K562 (cell line): ENCODE data around the gene AIF1L. TPM values are rescaled to one million over a fixed set of nuclear protein-coding genes. Genes with fewer than 3 reads are reported as not detected.

Experiments
- ATAC-seq: fragments of 200-7000 bp; cut with Tn5 transposase; 3 replicates; pipeline ENCODE4 v1.9.1; 2020; ENCODE audit warnings: moderate library complexity
- BruUV-seq: library from RNA; stranded (reverse); fragments of 400-500 nt; replicated peaks from 2 replicates; lab custom pipeline; 2021; lab: Mats Ljungman, UMichigan
- CTCF ChIA-PET: fragments of 300-600 bp; formaldehyde crosslinking; extraction: SDS; loops from one replicate; lab custom pipeline; 2021; ENCODE audit warnings: low intra/inter-chr PET ratio; lab: Yijun Ruan, JAX
- POLR2A ChIA-PET: fragments of 300-600, 350-650 bp; sonication (Branson Sonifier 250); formaldehyde crosslinking; extraction: SDS; loops from one replicate; lab custom pipeline; 2021; ENCODE audit warnings: antibody characterized with exemption, inconsistent platforms; lab: Yijun Ruan, JAX
- DNase-seq, 4 experiments: peaks; one replicate each; pipeline versions ENCODE4 v3.0.0 to v3.0.0-alpha.2; 2011 to 2018; ENCODE audit warnings: low spot score in 3 of 4, mixed read lengths in 3 of 4; ENCODE audit errors: extremely low read depth in 1 of 4
- FAIRE-seq: peaks from 2 replicates; lab custom pipeline; 2011; peaks lifted over from hg19 to GRCh38; lab: Jason Lieb, UNC
- H2AFZ ChIP-seq: 2 replicates; pipeline ENCODE4 v1.6.0; 2011; ENCODE audit warnings: low read depth, low read length, control low read depth, inconsistent platforms
- H3K27ac ChIP-seq: fragments of 200-600 bp; 3 replicates; pipeline ENCODE4 v1.8.0; 2011; ENCODE audit warnings: low read depth, mild to moderate bottlenecking, control low read depth, inconsistent platforms, low read length, moderate library complexity, mixed read lengths; ENCODE audit errors: extremely low read depth
- H3K27me3 ChIP-seq, 2 experiments: fragments of 300-600 bp in 1 of 2; 2 replicates in 1 of 2; 3 replicates in 1 of 2; pipeline versions ENCODE4 v1.6.0 to v1.8.0; 2011; ENCODE audit warnings: inconsistent platforms in 2 of 2, low read length in 2 of 2, mild to moderate bottlenecking in 1 of 2, mixed read lengths in 1 of 2, moderate library complexity in 1 of 2; ENCODE audit not compliant: control insufficient read depth in 2 of 2, insufficient read depth in 2 of 2
- H3K36me3 ChIP-seq: fragments of 300-600 bp; 3 replicates; pipeline ENCODE4 v1.8.0; 2011; ENCODE audit warnings: mild to moderate bottlenecking, low read length, inconsistent platforms; ENCODE audit not compliant: control insufficient read depth, insufficient read depth
- H3K4me1 ChIP-seq, 2 experiments: fragments of 200-600 bp in 1 of 2; replicated peaks in 1 of 2; 2 replicates in 1 of 2; 3 replicates in 1 of 2; pipeline versions ENCODE4 v1.5.1 to v1.8.0; 2011; ENCODE audit warnings: inconsistent platforms in 2 of 2, low read length in 2 of 2, mild to moderate bottlenecking in 1 of 2, mixed read lengths in 1 of 2, moderate library complexity in 1 of 2; ENCODE audit not compliant: control insufficient read depth in 2 of 2, insufficient read depth in 2 of 2
- H3K4me2 ChIP-seq: 2 replicates; pipeline ENCODE4 v1.6.1; 2011; ENCODE audit warnings: low read length, control low read depth, inconsistent platforms, mixed read lengths; ENCODE audit not compliant: insufficient read depth
- H3K4me3 ChIP-seq: fragments of 200-600 bp; sonication (generic), shearing (Covaris generic); 2 replicates; pipeline ENCODE4 v1.5.1; 2016; ENCODE audit warnings: control low read depth, inconsistent platforms
- H3K79me2 ChIP-seq: fragments of 200-600 bp; 3 replicates; pipeline ENCODE4 v1.8.0; 2011; ENCODE audit warnings: low read length, inconsistent platforms; ENCODE audit not compliant: control insufficient read depth, insufficient read depth
- H3K9ac ChIP-seq, 2 experiments: 2 replicates each; pipeline versions ENCODE4 v1.6.0 to v1.6.1; 2011; ENCODE audit warnings: low read depth in 2 of 2, low read length in 2 of 2, control low read depth in 1 of 2, inconsistent platforms in 1 of 2, mild to moderate bottlenecking in 1 of 2, mixed read lengths in 1 of 2; ENCODE audit not compliant: insufficient read depth in 1 of 2
- H3K9me1 ChIP-seq: one replicate; pipeline ENCODE4 v1.6.0; 2011; ENCODE audit warnings: inconsistent platforms, mild to moderate bottlenecking, low read length, moderate library complexity; ENCODE audit not compliant: control insufficient read depth, insufficient read depth
- H3K9me3 ChIP-seq: replicated peaks from 2 replicates; pipeline ENCODE4 v1.5.1; 2011; ENCODE audit warnings: low read depth, low read length, inconsistent platforms; ENCODE audit not compliant: control insufficient read depth, insufficient read depth
- H4K20me1 ChIP-seq: replicated peaks from 2 replicates; pipeline ENCODE4 v1.6.1; 2011; ENCODE audit warnings: low read length, inconsistent platforms, mixed read lengths; ENCODE audit not compliant: control insufficient read depth, insufficient read depth
- MLX ChIP-seq, 2 experiments: fragments of 450-650 bp in 1 of 2; sonication (generic) in 1 of 2; formaldehyde crosslinking; conservative IDR thresholded peaks; 2 replicates each; pipeline versions ENCODE4 v1.4.0 to v1.8.1; 2020 to 2022; ENCODE audit warnings: mild to moderate bottlenecking in 1 of 2, missing genetic modification reagents in 1 of 2
- RBBP5 ChIP-seq: fragments of 200-600 bp; sonication (generic); IDR thresholded peaks from 2 replicates; pipeline ENCODE4 v1.6.1; 2012; ENCODE audit warnings: borderline replicate concordance, mild to moderate bottlenecking, low read length, control low read depth, inconsistent platforms; ENCODE audit not compliant: insufficient read depth, poor library complexity, severe bottlenecking
- TOE1 ChIP-seq, 2 experiments: fragments of 450-650 bp in 1 of 2; sonication (generic) in 1 of 2; formaldehyde crosslinking in 1 of 2; IDR thresholded peaks; 2 replicates each; pipeline versions ENCODE4 v1.7.1 to v1.8.0; 2016 to 2022; ENCODE audit warnings: borderline replicate concordance in 2 of 2, mild to moderate bottlenecking in 2 of 2, antibody characterized with exemption in 1 of 2, inconsistent platforms in 1 of 2, low read depth in 1 of 2, missing genetic modification reagents in 1 of 2, moderate library complexity in 1 of 2
- WGBS: fragments of 100-300 bp; shearing (Covaris generic); methylation state at CpG from one replicate; pipeline ENCODE4 v1.1.6; 2016; ENCODE audit warnings: low coverage, mixed read lengths; ENCODE audit not compliant: insufficient coverage; ENCODE audit errors: missing lambda C conversion rate; 5-methylcytosine and 5-hydroxymethylcytosine counted together
- in situ Hi-C: fragments of 300-500 bp; cut with MboI; formaldehyde crosslinking; loops from 4 replicates; pipeline ENCODE4 v1.15.0; 2018; ENCODE audit warnings: inconsistent platforms, mixed read lengths
- intact Hi-C: fragments of 100-400 bp; cut with micrococcal nuclease; formaldehyde crosslinking; loops from 2 replicates; pipeline ENCODE4 v1.14.2; 2022
- polyA plus RNA-seq, 8 experiments: library from polyadenylated mRNA; depleted of rRNA in 4 of 8; stranded (reverse) in 5 of 8; unstranded in 3 of 8; fragments of >200 nt; fragmentation: Nextera tagmentation in 2 of 8; fragmentation: Illumina TruSeq in 1 of 8; extraction: Ambion mirVana in 2 of 8; extraction: Trizol in 1 of 8; gene quantifications; 2 replicates each; pipeline versions ENCODE4 v1.2.1 to v1.2.3, GENCODE V29; 2011 to 2014; ENCODE audit warnings: inconsistent platforms in 1 of 8, missing spikeins in 1 of 8
- total RNA-seq, 7 experiments: library from RNA; depleted of rRNA in 6 of 7; stranded (reverse); fragments of >200 nt in 6 of 7; fragmentation: Illumina TruSeq in 2 of 7; extraction: Trizol in 2 of 7; gene quantifications; 2 replicates each; pipeline versions ENCODE4 v1.2.1 to v1.2.3, GENCODE V29; 2011 to 2021; ENCODE audit warnings: low replicate concordance in 1 of 7
- TF ChIP-seq, protein P1 (sequence below): sonication (generic); formaldehyde crosslinking; IDR thresholded peaks from 2 replicates; pipeline ENCODE4 v1.8.1; 2023; ENCODE audit warnings: mild to moderate bottlenecking, missing genetic modification reagents

Gene AIF1L
- total and polyA plus RNA-seq, 9 of the 15 experiments (the other 6 are each of a cell fraction or from before 2014, with no cell fraction given), result 0.34 to 9.1 (median 1.3) TPM

- FAIRE-seq (no peak), ATAC-seq (no peak), DNase-seq (no peak)
- WGBS, result 11% methylated on average over 14 of the region's 14 CpGs
- Histone ChIP-seq H3K9ac (peak overlapping the region in 1 of 2 experiments; percentile 23; a peak in 2 of 4 replicates), H3K36me3 (no peaks in the 10 kb centered on the region), H2AFZ (no peak overlapping the region), H3K4me2 (no peak overlapping the region), H3K4me1 (peaks cover 0 to 20% of the 10 kb centered on the region in 2 experiments; a peak in 2 of 5 replicates)
- intact Hi-C loops, result loop anchor here (1.0 to 2.0 kb wide), 4 partner anchors 50 to 218 kb away; no protein-coding TSS in a partner anchor
- CTCF ChIA-PET, result interaction anchor here (0.5 to 2.7 kb wide), 12 partner anchors 10 to 309 kb away, joined by 3 to 16 read pairs (median 4); no protein-coding TSS in a partner anchor
- POLR2A ChIA-PET, result interaction anchor here (0.5 to 99.3 kb wide), 18 partner anchors 8 to 279 kb away, joined by 3 to 3336 read pairs (median 4); partner anchors contain the start of genes AIF1L and NUP214
- no TSS peak for BruUV-seq
- TF ChIP-seq, protein P1, sequence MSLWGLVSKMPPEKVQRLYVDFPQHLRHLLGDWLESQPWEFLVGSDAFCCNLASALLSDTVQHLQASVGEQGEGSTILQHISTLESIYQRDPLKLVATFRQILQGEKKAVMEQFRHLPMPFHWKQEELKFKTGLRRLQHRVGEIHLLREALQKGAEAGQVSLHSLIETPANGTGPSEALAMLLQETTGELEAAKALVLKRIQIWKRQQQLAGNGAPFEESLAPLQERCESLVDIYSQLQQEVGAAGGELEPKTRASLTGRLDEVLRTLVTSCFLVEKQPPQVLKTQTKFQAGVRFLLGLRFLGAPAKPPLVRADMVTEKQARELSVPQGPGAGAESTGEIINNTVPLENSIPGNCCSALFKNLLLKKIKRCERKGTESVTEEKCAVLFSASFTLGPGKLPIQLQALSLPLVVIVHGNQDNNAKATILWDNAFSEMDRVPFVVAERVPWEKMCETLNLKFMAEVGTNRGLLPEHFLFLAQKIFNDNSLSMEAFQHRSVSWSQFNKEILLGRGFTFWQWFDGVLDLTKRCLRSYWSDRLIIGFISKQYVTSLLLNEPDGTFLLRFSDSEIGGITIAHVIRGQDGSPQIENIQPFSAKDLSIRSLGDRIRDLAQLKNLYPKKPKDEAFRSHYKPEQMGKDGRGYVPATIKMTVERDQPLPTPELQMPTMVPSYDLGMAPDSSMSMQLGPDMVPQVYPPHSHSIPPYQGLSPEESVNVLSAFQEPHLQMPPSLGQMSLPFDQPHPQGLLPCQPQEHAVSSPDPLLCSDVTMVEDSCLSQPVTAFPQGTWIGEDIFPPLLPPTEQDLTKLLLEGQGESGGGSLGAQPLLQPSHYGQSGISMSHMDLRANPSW (CRISPR knock-in tag), result peak; percentile 41; the same call in 1 of the 2 replicates
- no peak for TF ChIP-seq RBBP5
- no peak for TF ChIP-seq TOE1 (IDR thresholded peaks at IDR 0.05; ENCODE audit: borderline replicate concordance)
- no peak for TF ChIP-seq TOE1 (CRISPR knock-in tag; IDR thresholded peaks at IDR 0.05; ENCODE audit: borderline replicate concordance, low read depth)
- TF ChIP-seq MLX (CRISPR knock-in tag; conservative IDR thresholded peaks at IDR 0.05), result 0 out of 4 replicates have a peak, but pooled peaks of 1 of the 2 experiments have one; percentile 20
- TF ChIP-seq, all 486 proteins: peak for 2
- Histone ChIP-seq H3K9me1 (peaks cover 12% of the 10 kb centered on the region), H3K9me3 (no peaks in the 10 kb centered on the region), H3K79me2 (no peaks in the 10 kb centered on the region), H3K4me3 (no peak overlapping the region), H4K20me1 (peaks cover 39% of the 10 kb centered on the region), H3K27ac (no peak overlapping the region), H3K27me3 (peaks cover 66 to 83% of the 10 kb centered on the region in 2 experiments)
- in situ Hi-C loops, result loop anchor here (5.0 kb wide), 1 partner anchor 280 kb away; no protein-coding TSS in a partner anchor
These were observed 39.4 kb upstream of the AIF1L start for GRCh38 chr9:131056781-131057506.
